Measurements from ENCODE around the gene SLC22A7. TPM values are rescaled to one million over a fixed set of nuclear protein-coding genes. Genes with fewer than 3 reads are reported as not detected.
A peak's percentile ranks its signal among the peaks of the same experiment; 100 is the strongest.

SLC22A7 gene
- total and polyA plus RNA-seq, 9 donors, result 0.36 TPM; not detected in 8

DNA sequence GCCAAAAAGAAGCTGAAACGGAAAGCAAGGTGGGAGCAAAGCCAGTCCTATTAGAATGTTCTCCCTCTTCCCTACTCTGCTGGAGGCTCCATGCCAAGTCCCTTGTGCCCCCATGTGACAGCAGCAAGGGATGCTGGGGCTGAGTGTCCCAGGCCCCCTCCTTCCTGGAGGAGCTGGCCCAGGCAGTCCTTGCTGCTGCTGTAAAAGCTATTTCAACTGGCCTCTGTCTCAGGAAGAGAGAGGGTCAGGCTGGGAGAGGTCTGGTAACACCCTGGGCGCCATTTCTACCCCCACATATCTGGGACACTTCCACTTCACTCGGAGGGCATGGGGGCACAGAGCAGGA, 29.7 kb upstream of the SLC22A7 start:
- intact Hi-C loops (cut with DNase I), result loop anchor here in 2 of 4 donors (10.0 kb wide), 2 partner anchors 226 to 236 kb away; no protein-coding TSS in a partner anchor
- Histone ChIP-seq H3K9me3 (no peaks in the 10 kb centered on the region), H3K4me3 (no peak overlapping the region), H3K4me1 (ENCODE audit: insufficient read depth) (peaks cover 3% of the 10 kb centered on the region), H3K27me3 (no peaks in the 10 kb centered on the region), H3K27ac (no peak overlapping the region), H3K36me3 (no peaks in the 10 kb centered on the region)
- TF ChIP-seq, protein P1, sequence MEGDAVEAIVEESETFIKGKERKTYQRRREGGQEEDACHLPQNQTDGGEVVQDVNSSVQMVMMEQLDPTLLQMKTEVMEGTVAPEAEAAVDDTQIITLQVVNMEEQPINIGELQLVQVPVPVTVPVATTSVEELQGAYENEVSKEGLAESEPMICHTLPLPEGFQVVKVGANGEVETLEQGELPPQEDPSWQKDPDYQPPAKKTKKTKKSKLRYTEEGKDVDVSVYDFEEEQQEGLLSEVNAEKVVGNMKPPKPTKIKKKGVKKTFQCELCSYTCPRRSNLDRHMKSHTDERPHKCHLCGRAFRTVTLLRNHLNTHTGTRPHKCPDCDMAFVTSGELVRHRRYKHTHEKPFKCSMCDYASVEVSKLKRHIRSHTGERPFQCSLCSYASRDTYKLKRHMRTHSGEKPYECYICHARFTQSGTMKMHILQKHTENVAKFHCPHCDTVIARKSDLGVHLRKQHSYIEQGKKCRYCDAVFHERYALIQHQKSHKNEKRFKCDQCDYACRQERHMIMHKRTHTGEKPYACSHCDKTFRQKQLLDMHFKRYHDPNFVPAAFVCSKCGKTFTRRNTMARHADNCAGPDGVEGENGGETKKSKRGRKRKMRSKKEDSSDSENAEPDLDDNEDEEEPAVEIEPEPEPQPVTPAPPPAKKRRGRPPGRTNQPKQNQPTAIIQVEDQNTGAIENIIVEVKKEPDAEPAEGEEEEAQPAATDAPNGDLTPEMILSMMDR (IDR thresholded peaks at IDR 0.05), result no peak
- TF ChIP-seq EP300 (IDR thresholded peaks at IDR 0.05) (no peak), POLR2A (IDR thresholded peaks at IDR 0.05) (no peak)
- DNase-seq, result no peak
- WGBS, 3 donors, result 66 to 76% (median 71%) methylated on average over 3 of the region's 3 CpGs

DNA sequence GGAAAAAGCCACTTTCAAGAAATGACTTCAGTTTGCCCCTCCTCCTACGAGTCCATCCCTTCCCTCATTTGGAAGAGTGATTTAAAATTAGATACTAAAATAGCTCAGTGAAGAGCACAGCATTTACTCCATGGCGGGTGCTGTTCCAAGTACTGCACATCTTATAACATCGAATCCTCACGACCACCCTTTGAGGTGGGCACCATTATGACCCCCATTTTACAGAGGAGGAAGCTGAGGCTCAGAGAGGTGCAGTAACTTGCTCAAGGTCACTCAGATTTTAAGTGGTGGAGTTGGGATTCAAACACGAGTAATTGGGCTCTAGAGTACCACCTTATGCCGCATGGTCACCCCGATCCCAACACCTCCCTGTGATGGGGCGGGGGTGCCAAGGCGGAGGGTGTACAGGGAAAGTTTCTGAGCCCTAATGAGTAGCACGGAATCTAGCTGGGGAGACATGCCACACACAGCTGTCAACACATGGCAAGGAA, 29.2 kb upstream of the SLC22A7 start:
- WGBS, 3 donors, result 66 to 68% (median 68%) methylated on average over 10 of the region's 10 CpGs
- no peak for DNase-seq
- Histone ChIP-seq H3K36me3 (no peaks in the 10 kb centered on the region), H3K27me3 (no peaks in the 10 kb centered on the region), H3K4me3 (no peak overlapping the region), H3K27ac (no peak overlapping the region), H3K9me3 (no peaks in the 10 kb centered on the region), H3K4me1 (ENCODE audit: insufficient read depth) (peaks cover 3% of the 10 kb centered on the region)
- TF ChIP-seq POLR2A (IDR thresholded peaks at IDR 0.05), result no peak
- no peak for TF ChIP-seq EP300 (IDR thresholded peaks at IDR 0.05)
- TF ChIP-seq, protein P1 (IDR thresholded peaks at IDR 0.05), result no peak
- intact Hi-C loops (cut with DNase I), result loop anchor here in 2 of 4 donors (10.0 kb wide), 2 partner anchors 226 to 236 kb away; no protein-coding TSS in a partner anchor

DNA sequence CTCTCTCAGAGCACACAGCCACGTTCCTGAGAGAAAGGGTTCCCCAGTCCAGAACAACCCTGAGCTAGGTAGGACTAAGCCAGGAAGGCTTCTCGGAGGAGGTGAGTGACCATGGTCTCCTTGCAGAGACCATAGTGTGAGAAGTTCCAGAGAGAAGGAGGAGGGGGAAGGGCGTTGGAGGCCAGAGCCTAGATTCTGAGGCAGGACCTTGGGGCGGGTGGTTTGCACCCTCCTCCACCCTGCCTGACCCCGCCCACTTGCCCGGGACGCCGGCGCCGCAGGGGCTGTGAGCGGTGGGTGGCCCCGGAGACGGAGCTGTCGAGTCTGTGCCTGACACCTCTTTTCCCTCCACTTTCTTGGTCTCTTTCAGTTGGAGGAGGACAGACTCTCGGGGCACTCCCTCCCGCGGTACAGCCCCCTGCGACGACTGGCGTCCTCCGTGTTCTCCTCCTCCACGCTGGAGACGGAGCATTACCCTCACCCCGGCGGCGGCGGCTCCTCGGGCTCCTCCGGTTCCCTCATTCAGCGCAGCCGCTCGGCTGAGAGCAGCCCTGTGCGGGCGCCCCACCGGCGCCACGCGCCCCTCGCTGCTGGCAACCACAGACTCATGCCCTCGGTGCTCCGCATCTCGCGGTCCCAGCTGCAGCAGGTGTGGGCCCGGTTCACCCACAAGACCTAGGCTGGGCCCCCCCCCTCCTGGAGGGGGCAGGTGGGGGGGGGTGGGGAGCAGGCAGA, 28.6 kb upstream of the SLC22A7 start:
- TF ChIP-seq, protein P1 (IDR thresholded peaks at IDR 0.05), result no peak
- no peak for TF ChIP-seq EP300 (IDR thresholded peaks at IDR 0.05)
- no peak for TF ChIP-seq POLR2A (IDR thresholded peaks at IDR 0.05)
- no peaks in the 10 kb centered on the region for H3K9me3 ChIP-seq
- peak overlapping the region; percentile 31 for H3K4me3 ChIP-seq
- intact Hi-C loops (cut with DNase I), result loop anchor here in 2 of 4 donors (10.0 kb wide), 2 partner anchors 225 to 235 kb away; no protein-coding TSS in a partner anchor
- no peaks in the 10 kb centered on the region for H3K27me3 ChIP-seq
- no peak overlapping the region for H3K27ac ChIP-seq
- 3 to 6% (median 3%) methylated on average over 39 to 44 of the region's 44 CpGs for WGBS, 3 donors
- no peak for DNase-seq
- H3K4me1 ChIP-seq (ENCODE audit: insufficient read depth), result peaks cover 3% of the 10 kb centered on the region
- H3K36me3 ChIP-seq, result no peaks in the 10 kb centered on the region

DNA sequence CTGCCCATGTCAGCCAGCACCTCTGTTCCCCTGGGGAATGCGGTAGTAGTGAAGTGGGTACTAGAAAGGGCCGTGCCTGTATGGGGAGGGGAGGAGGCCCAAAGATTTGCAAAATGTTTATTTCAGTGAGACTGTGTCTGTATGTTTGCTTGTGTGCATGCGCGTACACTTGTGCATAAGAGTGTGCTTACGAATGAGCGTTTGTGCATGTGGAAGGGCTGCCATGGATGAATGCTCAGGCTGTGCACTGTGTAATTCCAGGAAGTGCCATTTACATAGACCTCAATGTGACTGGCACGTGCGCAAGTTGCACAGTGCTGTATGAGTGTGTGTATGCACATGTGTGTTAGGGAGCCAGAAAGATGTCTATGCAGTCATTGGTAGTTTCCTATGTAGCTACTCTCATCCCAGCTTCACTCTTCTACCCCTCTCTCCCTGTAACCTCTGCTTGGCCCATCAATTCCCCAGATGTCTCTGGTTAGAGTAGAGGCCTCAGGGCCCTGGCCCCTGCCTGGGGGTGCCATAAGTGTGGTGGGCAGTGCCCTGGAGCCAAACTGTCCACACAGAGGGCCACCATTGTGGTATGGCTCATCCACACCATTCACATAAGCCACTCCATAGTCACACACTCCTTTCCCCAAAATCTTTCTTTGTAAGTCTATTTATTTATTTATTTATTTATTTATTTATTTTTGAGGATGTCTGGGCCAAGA, 26.8 kb upstream of the SLC22A7 start:
- Histone ChIP-seq H3K4me3 (no peak overlapping the region), H3K27ac (no peak overlapping the region), H3K9me3 (no peaks in the 10 kb centered on the region), H3K4me1 (ENCODE audit: insufficient read depth) (peaks cover 5% of the 10 kb centered on the region), H3K36me3 (no peaks in the 10 kb centered on the region), H3K27me3 (no peaks in the 10 kb centered on the region)
- TF ChIP-seq EP300 (IDR thresholded peaks at IDR 0.05) (no peak), POLR2A (IDR thresholded peaks at IDR 0.05) (no peak)
- TF ChIP-seq, protein P1 (IDR thresholded peaks at IDR 0.05), result no peak
- 89 to 92% (median 92%) methylated on average over 8 of the region's 8 CpGs for WGBS, 3 donors
- no peak for DNase-seq
- intact Hi-C loops (cut with DNase I), result no loop called here
